ENCODE results near the gene TIGD6. TPM values are rescaled to one million over a fixed set of nuclear protein-coding genes. Genes with fewer than 3 reads are reported as not detected.
"Not testable (repeated sequence)": the region's sequence is repeated elsewhere in the genome, so short reads cannot be mapped to it uniquely, and the experiment has no call there.

TIGD6 gene
- total RNA-seq, 2 donors from 2014 or later: 2.6 to 3.1 TPM

DNA sequence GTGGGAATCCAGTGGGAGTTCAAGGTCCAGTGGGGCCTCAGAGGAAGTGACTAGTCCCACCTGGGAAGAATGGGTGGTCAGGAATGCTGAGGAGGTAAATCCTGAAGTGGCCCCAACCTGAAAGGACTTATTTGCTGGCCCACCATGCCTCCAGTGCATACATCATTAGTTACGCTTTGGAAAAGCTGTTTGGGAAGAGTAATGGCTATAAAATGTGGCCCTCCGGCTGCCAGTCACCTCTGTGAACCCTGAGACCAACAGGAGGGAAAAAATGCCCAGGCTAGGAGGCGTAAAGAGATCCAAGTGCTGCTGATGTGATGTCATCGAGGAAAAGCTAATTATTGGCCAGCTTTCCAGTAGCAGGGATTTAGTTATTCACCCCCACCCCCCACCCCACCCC is 42.6 kb downstream of the TIGD6 start:
- peaks cover 38% of the 10 kb centered on the region for H3K4me1 Mint-ChIP-seq (ENCODE audit: low read depth)
- no peak overlapping the region for H3K4me3 Mint-ChIP-seq
- H3K36me3 Mint-ChIP-seq (ENCODE audit: insufficient read depth in 2 of 2): peaks cover 0 to 2% of the 10 kb centered on the region in 2 donors
- no peaks in the 10 kb centered on the region for H3K9me3 Mint-ChIP-seq
- H3K27ac Mint-ChIP-seq: no peak overlapping the region
- no peaks in the 10 kb centered on the region for H3K27me3 Mint-ChIP-seq (ENCODE audit: low read depth)
- DNase-seq (no peak), ATAC-seq (replicated peaks in 1 of 2) (no peak)

DNA sequence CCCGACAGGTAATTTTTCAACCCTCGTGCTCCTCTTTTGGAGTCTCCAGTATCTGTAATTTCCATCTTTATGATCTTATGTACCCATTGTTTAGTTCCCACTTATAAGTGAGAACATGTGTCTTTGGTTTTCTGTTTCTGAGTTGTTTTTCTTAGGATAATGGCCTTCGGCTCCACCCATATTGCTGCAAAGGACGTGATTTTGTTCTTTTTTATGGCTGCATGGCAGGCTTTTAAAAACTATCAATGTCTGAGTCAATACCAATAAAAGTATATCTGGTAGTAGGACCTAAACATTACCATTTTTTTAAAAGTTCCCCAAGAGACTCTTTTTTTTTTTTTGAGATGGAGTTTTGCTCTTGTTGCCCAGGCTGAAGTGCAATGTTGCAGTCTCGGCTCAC is 43.8 kb downstream of the TIGD6 start:
- no peaks in the 10 kb centered on the region for H3K9me3 Mint-ChIP-seq
- DNase-seq (no peak), ATAC-seq (replicated peaks in 1 of 2) (no peak)
- no peak overlapping the region for H3K4me3 Mint-ChIP-seq
- H3K27me3 Mint-ChIP-seq (ENCODE audit: low read depth): no peaks in the 10 kb centered on the region
- no peak overlapping the region for H3K27ac Mint-ChIP-seq
- peaks cover 28% of the 10 kb centered on the region for H3K4me1 Mint-ChIP-seq (ENCODE audit: low read depth)
- H3K36me3 Mint-ChIP-seq (ENCODE audit: insufficient read depth in 2 of 2): peaks cover 0 to 2% of the 10 kb centered on the region in 2 donors

DNA sequence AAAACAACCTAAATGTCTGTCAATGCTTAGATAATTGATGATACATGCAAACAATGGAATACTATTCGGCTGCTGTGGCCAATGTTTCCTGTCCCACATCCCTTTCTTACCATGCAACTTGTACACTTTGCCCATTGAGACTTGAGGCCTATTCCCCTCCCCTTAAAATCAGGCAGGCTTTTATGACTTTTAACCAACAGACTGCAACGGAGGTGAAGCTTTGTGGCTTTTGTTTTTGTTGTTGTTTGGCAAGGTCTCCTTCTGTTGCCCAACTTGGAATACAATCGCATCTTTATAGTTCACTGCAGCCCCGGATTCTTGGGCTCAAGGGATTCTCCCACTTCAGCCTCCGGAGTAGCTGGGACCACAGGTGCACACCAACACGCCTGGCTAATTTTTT is 45.7 kb downstream of the TIGD6 start:
- DNase-seq (no peak), ATAC-seq (replicated peaks in 1 of 2) (no peak)
- no peaks in the 10 kb centered on the region for H3K9me3 Mint-ChIP-seq
- no peak overlapping the region for H3K4me3 Mint-ChIP-seq
- H3K27ac Mint-ChIP-seq: no peak overlapping the region
- H3K4me1 Mint-ChIP-seq (ENCODE audit: low read depth): peaks cover 13% of the 10 kb centered on the region
- H3K36me3 Mint-ChIP-seq (ENCODE audit: insufficient read depth in 2 of 2): peaks cover 0 to 2% of the 10 kb centered on the region in 2 donors
- peaks cover 1% of the 10 kb centered on the region for H3K27me3 Mint-ChIP-seq (ENCODE audit: low read depth)

DNA sequence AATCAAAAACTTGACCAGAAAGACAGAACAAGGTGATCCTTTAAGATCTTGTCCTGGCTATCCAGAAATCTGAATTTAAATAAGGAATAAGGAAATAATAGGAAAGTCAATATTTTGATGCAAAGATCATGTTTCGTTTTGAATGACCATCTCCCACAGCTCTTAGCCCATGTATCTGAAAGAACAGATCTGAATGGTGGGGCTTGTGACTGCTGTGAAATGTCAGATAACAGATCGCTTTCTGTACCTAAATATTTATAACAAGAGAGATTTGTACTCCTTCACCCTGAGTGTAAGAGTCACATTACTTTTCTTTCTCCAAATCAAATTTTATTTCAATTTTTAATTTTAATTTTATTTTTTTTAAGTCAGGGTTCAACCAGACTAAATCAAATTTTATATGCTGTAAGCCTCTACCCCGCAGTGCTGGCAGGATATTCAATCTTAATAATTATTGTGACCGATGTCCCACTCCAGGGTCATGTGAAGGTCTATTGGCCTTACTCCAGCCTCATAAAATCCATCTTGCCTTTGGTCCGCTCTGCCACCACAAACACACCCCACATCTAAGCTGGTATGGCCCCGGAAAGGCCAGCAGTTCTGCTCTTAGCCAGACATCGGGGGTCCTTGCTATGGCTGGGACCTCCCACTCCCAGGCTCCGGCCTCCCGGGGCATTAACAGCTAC is 46.9 kb downstream of the TIGD6 start:
- no peaks in the 10 kb centered on the region for H3K36me3 Mint-ChIP-seq (ENCODE audit: insufficient read depth in 2 of 2)
- peaks cover under 1% of the 10 kb centered on the region for H3K4me1 Mint-ChIP-seq (ENCODE audit: low read depth)
- ATAC-seq (replicated peaks in 1 of 2) (no peak), DNase-seq (no peak)
- H3K27ac Mint-ChIP-seq: no peak overlapping the region
- no peaks in the 10 kb centered on the region for H3K9me3 Mint-ChIP-seq
- H3K27me3 Mint-ChIP-seq (ENCODE audit: low read depth): peaks cover 6% of the 10 kb centered on the region
- no peak overlapping the region for H3K4me3 Mint-ChIP-seq

DNA sequence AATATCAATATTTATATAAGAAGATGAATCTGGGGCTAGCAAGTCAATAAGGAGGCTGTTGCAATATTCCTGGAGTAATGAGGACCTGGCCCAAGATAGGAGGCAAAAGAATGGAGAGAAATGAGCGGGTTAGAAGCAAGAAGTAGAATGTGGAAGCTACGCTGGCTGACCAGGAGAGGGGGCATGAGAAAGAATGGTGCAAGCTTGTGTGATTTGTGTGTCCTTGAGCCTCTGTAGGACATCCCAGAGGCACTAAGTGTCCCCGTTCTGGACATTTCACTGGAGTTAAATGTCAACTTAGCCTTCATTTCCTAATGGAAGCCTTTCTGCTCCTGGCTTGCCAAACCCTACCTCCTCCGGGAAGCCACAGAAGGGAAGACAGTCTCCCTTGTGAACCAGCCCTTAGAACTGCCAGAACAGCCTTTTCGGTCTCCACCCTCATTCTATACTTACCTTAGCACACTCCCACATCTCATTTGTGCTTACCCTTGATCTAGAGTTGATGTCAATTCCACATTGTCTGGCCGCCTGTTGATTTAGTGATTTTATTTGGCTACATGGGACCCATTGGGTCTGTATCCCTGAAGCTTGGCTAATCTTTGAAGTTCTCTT is 49.2 kb downstream of the TIGD6 start:
- no peaks in the 10 kb centered on the region for H3K4me1 Mint-ChIP-seq (ENCODE audit: low read depth)
- H3K27me3 Mint-ChIP-seq (ENCODE audit: low read depth): peaks cover 12% of the 10 kb centered on the region
- no peak overlapping the region for H3K4me3 Mint-ChIP-seq
- ATAC-seq (replicated peaks in 1 of 2) (no peak), DNase-seq (no peak)
- H3K9me3 Mint-ChIP-seq: no peaks in the 10 kb centered on the region
- H3K27ac Mint-ChIP-seq: no peak overlapping the region
- no peaks in the 10 kb centered on the region for H3K36me3 Mint-ChIP-seq (ENCODE audit: insufficient read depth in 2 of 2)

DNA sequence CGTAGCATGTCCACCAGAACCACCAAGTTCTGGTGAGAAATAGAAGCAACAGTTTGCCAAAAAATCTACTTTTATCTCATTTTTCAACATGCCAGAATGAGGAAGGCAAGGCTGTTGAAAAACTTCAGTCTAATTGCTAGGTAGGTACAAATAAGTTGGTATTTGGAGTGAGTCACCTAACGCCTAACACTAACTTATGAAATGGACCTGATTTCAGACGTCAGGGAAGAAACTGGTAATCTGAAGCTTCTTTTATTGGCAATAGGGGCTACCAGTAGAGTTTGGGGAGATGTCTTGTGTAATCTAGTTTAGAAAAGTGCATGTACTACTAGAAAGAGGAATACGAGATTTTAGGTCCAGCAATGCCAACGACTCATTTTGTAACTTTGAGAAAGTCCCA is 51.5 kb downstream of the TIGD6 start:
- Mint-ChIP-seq H3K36me3 (ENCODE audit: insufficient read depth in 2 of 2) (no peaks in the 10 kb centered on the region), H3K4me1 (ENCODE audit: low read depth) (no peaks in the 10 kb centered on the region), H3K27ac (no peak overlapping the region), H3K4me3 (no peak overlapping the region), H3K9me3 (no peaks in the 10 kb centered on the region), H3K27me3 (ENCODE audit: low read depth) (peaks cover 12% of the 10 kb centered on the region)
- DNase-seq (no peak), ATAC-seq (replicated peaks in 1 of 2) (no peak)

DNA sequence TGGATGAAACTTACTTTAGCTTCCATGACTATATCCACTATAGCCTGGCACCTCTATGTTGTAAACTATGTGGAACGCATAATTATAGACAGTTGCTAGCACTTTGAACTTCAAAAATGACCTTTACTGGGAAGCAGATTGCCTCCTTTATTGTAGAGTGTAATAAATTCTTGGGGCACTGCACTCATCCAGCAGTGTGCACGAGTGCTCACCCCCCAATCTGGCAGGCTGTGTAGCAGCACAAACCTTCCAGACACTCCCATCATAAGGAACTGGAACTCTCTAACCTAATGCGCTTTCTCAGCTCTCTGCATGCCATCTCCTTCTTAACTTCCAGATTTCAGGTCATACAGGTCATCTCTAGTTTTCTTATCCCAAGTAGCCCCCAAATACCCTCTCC is 54.3 kb downstream of the TIGD6 start:
- ATAC-seq (replicated peaks in 1 of 2) (no peak), DNase-seq (no peak)
- Mint-ChIP-seq H3K4me3 (no peak overlapping the region), H3K27me3 (ENCODE audit: low read depth) (peaks cover 18% of the 10 kb centered on the region), H3K27ac (no peak overlapping the region), H3K36me3 (ENCODE audit: insufficient read depth in 2 of 2) (no peaks in the 10 kb centered on the region), H3K4me1 (ENCODE audit: low read depth) (no peaks in the 10 kb centered on the region), H3K9me3 (no peaks in the 10 kb centered on the region)

DNA sequence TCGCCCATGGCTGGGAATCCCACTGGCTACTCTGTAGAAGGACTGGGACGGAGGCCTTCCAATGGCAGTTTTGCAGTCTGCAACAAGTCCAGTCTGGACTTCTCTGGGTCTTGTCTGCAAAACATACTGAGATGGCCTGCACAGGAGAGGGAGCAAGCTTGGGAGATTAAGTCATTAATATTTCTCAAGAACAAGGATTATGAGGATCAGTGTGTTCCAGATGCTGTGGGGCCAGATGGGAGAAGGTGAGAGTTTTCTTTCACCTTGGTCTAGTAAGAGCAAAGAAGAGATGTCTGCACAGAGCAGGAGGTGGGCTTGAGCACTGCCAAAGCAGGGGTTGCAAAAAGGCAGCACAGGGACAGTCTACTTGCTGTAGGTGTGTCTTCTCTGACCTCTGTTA is 55.8 kb downstream of the TIGD6 start, which contains the start of gene PDE6A:
PDE6A (minus strand) TSS at position 128 of the 400 bp plus-strand sequence; CDS start at position 8, 120 bp downstream.
- Mint-ChIP-seq H3K27me3 (ENCODE audit: low read depth) (peaks cover 16% of the 10 kb centered on the region), H3K9me3 (no peaks in the 10 kb centered on the region), H3K4me3 (no peak within 1 kb of the TSS), H3K36me3 (ENCODE audit: insufficient read depth in 2 of 2) (no peaks in the 10 kb centered on the region), H3K27ac (no peak within 1 kb of the TSS), H3K4me1 (ENCODE audit: low read depth) (peaks cover 10% of the 10 kb centered on the region)
- DNase-seq (no peak), ATAC-seq (replicated peaks in 1 of 2) (no peak)

DNA sequence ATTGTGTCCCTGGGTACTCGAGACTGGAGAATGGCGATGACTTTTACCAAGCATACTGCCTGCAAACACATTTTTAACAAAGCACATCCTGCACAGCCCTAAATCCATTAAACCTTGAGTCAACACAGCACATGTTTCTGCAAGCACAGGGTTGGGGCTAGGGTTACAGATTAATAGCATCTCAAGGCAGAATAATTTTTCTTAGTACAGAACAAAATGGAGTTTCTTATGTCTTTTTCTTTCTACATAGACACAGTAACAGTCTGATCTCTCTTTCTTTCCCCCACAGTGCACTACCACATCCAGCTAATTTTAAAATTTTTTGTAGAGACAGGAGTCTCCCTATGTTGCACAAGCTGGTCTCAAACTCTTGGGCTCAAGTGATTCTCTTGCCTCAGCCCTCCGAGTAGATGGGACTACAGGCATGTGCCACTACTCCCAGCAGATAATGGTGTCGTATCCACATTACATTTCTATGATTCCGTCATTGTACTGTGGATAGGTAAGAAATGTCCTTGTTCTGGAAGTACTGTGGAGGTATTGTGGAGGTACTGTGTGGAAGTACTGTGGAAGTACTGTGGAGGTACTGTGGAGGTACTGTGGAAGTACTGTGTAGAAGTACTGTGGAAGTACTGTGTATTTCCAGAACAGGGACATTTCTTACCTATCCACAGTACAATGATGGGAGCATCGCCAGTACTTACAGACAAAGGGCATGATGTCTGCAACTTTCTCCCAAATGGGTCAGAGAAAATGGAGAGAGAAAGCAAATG is 57.1 kb downstream of the TIGD6 start:
- H3K4me3 Mint-ChIP-seq; ATAC-seq (replicated peaks in 1 of 2); H3K9me3 Mint-ChIP-seq; H3K27ac Mint-ChIP-seq; H3K36me3 Mint-ChIP-seq (ENCODE audit: insufficient read depth in 2 of 2); DNase-seq: not testable (repeated sequence)
- Mint-ChIP-seq H3K4me1 (ENCODE audit: low read depth) (peaks cover 18% of the 10 kb centered on the region), H3K27me3 (ENCODE audit: low read depth) (peaks cover 12% of the 10 kb centered on the region)

Other genes with a start within 250 kb of the TIGD6 start
- gene PDE6A, start 55.9 kb downstream of the TIGD6 start, total RNA-seq: under 1 TPM in 1 of 2 donors, not detected in 1; 0.05 TPM
- gene SLC26A2, start 39.9 kb downstream of the TIGD6 start, total RNA-seq: 1 to 10 TPM; 7.5 to 8.0 TPM
- 10 to 100 TPM; 32.2 to 34.6 TPM for gene HMGXB3, start 85 bp upstream of the TIGD6 start, total RNA-seq
- 1 to 10 TPM; 1.2 to 1.8 TPM for gene CSF1R, start 85.9 kb upstream of the TIGD6 start, total RNA-seq
- 1 to 10 TPM in 1 of 2 donors, under 1 TPM in 1; 0.34 to 1.1 TPM for gene PDGFRB, start 155.2 kb upstream of the TIGD6 start, total RNA-seq
- gene CDX1, start 166.1 kb upstream of the TIGD6 start, total RNA-seq: not detected
- not detected for gene SLC6A7, start 189.4 kb upstream of the TIGD6 start, total RNA-seq